ENCODE measurements around the gene MAF.

- TF ChIP-seq TBL1XR1 (IDR thresholded peaks at IDR 0.05; ENCODE audit: borderline replicate concordance, low read length, partially characterized antibody) = no peak
- no peak for TF ChIP-seq KAT7 (CRISPR knock-in tag; IDR thresholded peaks at IDR 0.05; ENCODE audit: borderline replicate concordance)
- no peak for TF ChIP-seq KAT8 (CRISPR knock-in tag; IDR thresholded peaks at IDR 0.05)
- TF ChIP-seq CBX1 (IDR thresholded peaks at IDR 0.05; ENCODE audit: low read depth) = no peak
- TF ChIP-seq, protein P1, sequence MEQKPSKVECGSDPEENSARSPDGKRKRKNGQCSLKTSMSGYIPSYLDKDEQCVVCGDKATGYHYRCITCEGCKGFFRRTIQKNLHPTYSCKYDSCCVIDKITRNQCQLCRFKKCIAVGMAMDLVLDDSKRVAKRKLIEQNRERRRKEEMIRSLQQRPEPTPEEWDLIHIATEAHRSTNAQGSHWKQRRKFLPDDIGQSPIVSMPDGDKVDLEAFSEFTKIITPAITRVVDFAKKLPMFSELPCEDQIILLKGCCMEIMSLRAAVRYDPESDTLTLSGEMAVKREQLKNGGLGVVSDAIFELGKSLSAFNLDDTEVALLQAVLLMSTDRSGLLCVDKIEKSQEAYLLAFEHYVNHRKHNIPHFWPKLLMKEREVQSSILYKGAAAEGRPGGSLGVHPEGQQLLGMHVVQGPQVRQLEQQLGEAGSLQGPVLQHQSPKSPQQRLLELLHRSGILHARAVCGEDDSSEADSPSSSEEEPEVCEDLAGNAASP (CRISPR knock-in tag; IDR thresholded peaks at IDR 0.05; ENCODE audit: borderline replicate concordance) = no peak
- TF ChIP-seq, protein P2, sequence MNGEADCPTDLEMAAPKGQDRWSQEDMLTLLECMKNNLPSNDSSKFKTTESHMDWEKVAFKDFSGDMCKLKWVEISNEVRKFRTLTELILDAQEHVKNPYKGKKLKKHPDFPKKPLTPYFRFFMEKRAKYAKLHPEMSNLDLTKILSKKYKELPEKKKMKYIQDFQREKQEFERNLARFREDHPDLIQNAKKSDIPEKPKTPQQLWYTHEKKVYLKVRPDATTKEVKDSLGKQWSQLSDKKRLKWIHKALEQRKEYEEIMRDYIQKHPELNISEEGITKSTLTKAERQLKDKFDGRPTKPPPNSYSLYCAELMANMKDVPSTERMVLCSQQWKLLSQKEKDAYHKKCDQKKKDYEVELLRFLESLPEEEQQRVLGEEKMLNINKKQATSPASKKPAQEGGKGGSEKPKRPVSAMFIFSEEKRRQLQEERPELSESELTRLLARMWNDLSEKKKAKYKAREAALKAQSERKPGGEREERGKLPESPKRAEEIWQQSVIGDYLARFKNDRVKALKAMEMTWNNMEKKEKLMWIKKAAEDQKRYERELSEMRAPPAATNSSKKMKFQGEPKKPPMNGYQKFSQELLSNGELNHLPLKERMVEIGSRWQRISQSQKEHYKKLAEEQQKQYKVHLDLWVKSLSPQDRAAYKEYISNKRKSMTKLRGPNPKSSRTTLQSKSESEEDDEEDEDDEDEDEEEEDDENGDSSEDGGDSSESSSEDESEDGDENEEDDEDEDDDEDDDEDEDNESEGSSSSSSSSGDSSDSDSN (CRISPR knock-in tag; IDR thresholded peaks at IDR 0.05) = no peak
These were observed 39.2 kb upstream of the MAF start for GRCh38 chr16:79639576-79640311.
